ENCODE measurements around the gene PSAPL1.

PSAPL1 gene

GRCh38 chr4:7434766-7435150 lies at the start of gene PSAPL1:
PSAPL1 (minus strand) TSS chr4:7434930; CDS start chr4:7434879, 51 bp downstream.
- DNase-seq (ENCODE audit: low read depth, low spot score): peak; percentile 79

GRCh38 chr4:7481227-7481626 lies 46.5 kb upstream of the PSAPL1 start:
- DNase-seq (ENCODE audit: low read depth, low spot score): no peak

GRCh38 chr4:7480423-7480822 lies 45.7 kb upstream of the PSAPL1 start:
- no peak for DNase-seq (ENCODE audit: low read depth, low spot score)

- DNase-seq (ENCODE audit: low read depth, low spot score): no peak
Measured at GRCh38 chr4:7478665-7479064, 43.9 kb upstream of the PSAPL1 start.

GRCh38 chr4:7477695-7478094 lies 43.0 kb upstream of the PSAPL1 start:
- no peak for DNase-seq (ENCODE audit: low read depth, low spot score)

- no peak for DNase-seq (ENCODE audit: low read depth, low spot score)
Measured at GRCh38 chr4:7476820-7477219, 42.1 kb upstream of the PSAPL1 start.

- DNase-seq (ENCODE audit: low read depth, low spot score): no peak
Measured at GRCh38 chr4:7475207-7475606, 40.5 kb upstream of the PSAPL1 start.

GRCh38 chr4:7474320-7474719 lies 39.6 kb upstream of the PSAPL1 start:
- DNase-seq (ENCODE audit: low read depth, low spot score): no peak

- no peak for DNase-seq (ENCODE audit: low read depth, low spot score)
Measured at GRCh38 chr4:7473081-7473480, 38.4 kb upstream of the PSAPL1 start.

- no peak for DNase-seq (ENCODE audit: low read depth, low spot score)
Measured at GRCh38 chr4:7472442-7473013, 37.8 kb upstream of the PSAPL1 start.

- DNase-seq (ENCODE audit: low read depth, low spot score): no peak
Measured at GRCh38 chr4:7470522-7471128, 35.9 kb upstream of the PSAPL1 start.

GRCh38 chr4:7470111-7470510 lies 35.4 kb upstream of the PSAPL1 start:
- no peak for DNase-seq (ENCODE audit: low read depth, low spot score)

- no peak for DNase-seq (ENCODE audit: low read depth, low spot score)
Measured at GRCh38 chr4:7469023-7469422, 34.3 kb upstream of the PSAPL1 start.

GRCh38 chr4:7467471-7467870 lies 32.7 kb upstream of the PSAPL1 start:
- DNase-seq (ENCODE audit: low read depth, low spot score): no peak

GRCh38 chr4:7466904-7467303 lies 32.2 kb upstream of the PSAPL1 start:
- DNase-seq (ENCODE audit: low read depth, low spot score): no peak

- DNase-seq (ENCODE audit: low read depth, low spot score): no peak
Measured at GRCh38 chr4:7466215-7466614, 31.5 kb upstream of the PSAPL1 start.

GRCh38 chr4:7465017-7465416 lies 30.3 kb upstream of the PSAPL1 start:
- no peak for DNase-seq (ENCODE audit: low read depth, low spot score)

- DNase-seq (ENCODE audit: low read depth, low spot score): peak; percentile 92
Measured at GRCh38 chr4:7464259-7464655, 29.5 kb upstream of the PSAPL1 start.

GRCh38 chr4:7463566-7464258 lies 29.0 kb upstream of the PSAPL1 start:
- DNase-seq (ENCODE audit: low read depth, low spot score): no peak

- peak; percentile 66 for DNase-seq (ENCODE audit: low read depth, low spot score)
Measured at GRCh38 chr4:7462509-7462971, 27.8 kb upstream of the PSAPL1 start.

- peak; percentile 21 for DNase-seq (ENCODE audit: low read depth, low spot score)
Measured at GRCh38 chr4:7461230-7461629, 26.5 kb upstream of the PSAPL1 start.

- no peak for DNase-seq (ENCODE audit: low read depth, low spot score)
Measured at GRCh38 chr4:7460566-7460965, 25.8 kb upstream of the PSAPL1 start.

- DNase-seq (ENCODE audit: low read depth, low spot score): no peak
Measured at GRCh38 chr4:7459471-7459870, 24.7 kb upstream of the PSAPL1 start.

All from ELF-1 (cell line).